ENCODE measurements around the gene RNLS. TPM values are rescaled to one million over a fixed set of nuclear protein-coding genes. Genes with fewer than 3 reads are reported as not detected.

The RNLS gene
- polyA plus RNA-seq, 1 experiment, result 6.1 TPM

- no peak overlapping the region for H3K4me3 ChIP-seq (ENCODE audit: low read depth, low read length)
- no peak overlapping the region for H3K27ac ChIP-seq (ENCODE audit: low read depth, low read length)
- POLR2A ChIA-PET, result no interaction called here
- no peaks in the 10 kb centered on the region for H3K27me3 ChIP-seq (ENCODE audit: control insufficient read depth, insufficient read depth, low read length)
- DNase-seq (ENCODE audit: low read depth, low spot score), result no peak
- CTCF ChIA-PET, result no interaction called here
- TF ChIP-seq CTCF (IDR thresholded peaks at IDR 0.05; ENCODE audit: low read depth, low read length), result no peak
- H3K9me3 ChIP-seq (ENCODE audit: control insufficient read depth, insufficient read depth, low read length), result no peaks in the 10 kb centered on the region
These were observed 187.4 kb downstream of the RNLS start for GRCh38 chr10:88395677-88396076.

DNA sequence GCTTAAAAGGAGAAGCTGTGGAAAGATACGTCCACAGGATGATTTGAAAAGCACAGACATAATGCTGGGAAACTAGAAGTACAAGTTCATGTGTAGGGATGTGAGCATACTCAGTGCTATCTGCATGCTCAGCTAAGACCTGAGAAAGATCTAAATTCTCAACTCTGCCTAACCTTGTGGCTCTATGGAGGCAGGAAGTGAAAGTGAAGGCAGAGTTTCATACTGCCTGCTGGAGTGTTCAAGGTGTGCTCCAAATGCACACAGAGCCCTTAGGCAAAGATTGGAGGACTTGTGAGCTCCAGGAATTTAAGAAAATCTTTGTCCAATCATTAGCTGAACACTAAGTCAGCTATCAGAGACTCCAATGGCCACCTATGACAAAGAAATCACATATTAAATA is 190.9 kb downstream of the RNLS start:
- no peak for DNase-seq (ENCODE audit: low read depth, low spot score)
- H3K27me3 ChIP-seq (ENCODE audit: control insufficient read depth, insufficient read depth, low read length), result no peaks in the 10 kb centered on the region
- no peak overlapping the region for H3K4me3 ChIP-seq (ENCODE audit: low read depth, low read length)
- ChIA-PET POLR2A (no interaction called here), CTCF (interaction anchor here (1.8 kb wide), 1 partner anchor 10 kb away, joined by 6 read pairs; no protein-coding TSS in a partner anchor)
- H3K27ac ChIP-seq (ENCODE audit: low read depth, low read length), result no peak overlapping the region
- TF ChIP-seq CTCF (IDR thresholded peaks at IDR 0.05; ENCODE audit: low read depth, low read length), result no peak
- no peaks in the 10 kb centered on the region for H3K9me3 ChIP-seq (ENCODE audit: control insufficient read depth, insufficient read depth, low read length)

GRCh38 chr10:88390041-88390440 is 193.1 kb downstream of the RNLS start:
- DNase-seq (ENCODE audit: low read depth, low spot score), result no peak
- ChIA-PET CTCF (interaction anchor here (0.6 to 2.8 kb wide), 34 partner anchors 10 to 628 kb away, joined by 3 to 22 read pairs (median 4); partner anchors contain the start of genes ATAD1, KLLN and PTEN), POLR2A (interaction anchor here (2.6 kb wide), 1 partner anchor 528 kb away, joined by 23 read pairs; the partner anchor contains the start of genes KLLN and PTEN)
- Histone ChIP-seq H3K4me3 (ENCODE audit: low read depth, low read length) (no peak overlapping the region), H3K27me3 (ENCODE audit: control insufficient read depth, insufficient read depth, low read length) (no peaks in the 10 kb centered on the region), H3K9me3 (ENCODE audit: control insufficient read depth, insufficient read depth, low read length) (no peaks in the 10 kb centered on the region), H3K27ac (ENCODE audit: low read depth, low read length) (no peak overlapping the region)
- no peak for TF ChIP-seq CTCF (IDR thresholded peaks at IDR 0.05; ENCODE audit: low read depth, low read length)

GRCh38 chr10:88389456-88389855 is 193.7 kb downstream of the RNLS start:
- no peaks in the 10 kb centered on the region for H3K27me3 ChIP-seq (ENCODE audit: control insufficient read depth, insufficient read depth, low read length)
- CTCF ChIA-PET, result interaction anchor here (0.6 to 2.8 kb wide), 37 partner anchors 10 to 571 kb away, joined by 3 to 22 read pairs (median 4); partner anchors contain the start of genes ATAD1, KLLN and PTEN
- H3K9me3 ChIP-seq (ENCODE audit: control insufficient read depth, insufficient read depth, low read length), result no peaks in the 10 kb centered on the region
- DNase-seq (ENCODE audit: low read depth, low spot score), result peak; percentile 32
- H3K4me3 ChIP-seq (ENCODE audit: low read depth, low read length), result no peak overlapping the region
- POLR2A ChIA-PET, result interaction anchor here (2.6 kb wide), 1 partner anchor 527 kb away, joined by 23 read pairs; the partner anchor contains the start of genes KLLN and PTEN
- H3K27ac ChIP-seq (ENCODE audit: low read depth, low read length), result no peak overlapping the region
- TF ChIP-seq CTCF (IDR thresholded peaks at IDR 0.05; ENCODE audit: low read depth, low read length), result peak; percentile 74

DNA sequence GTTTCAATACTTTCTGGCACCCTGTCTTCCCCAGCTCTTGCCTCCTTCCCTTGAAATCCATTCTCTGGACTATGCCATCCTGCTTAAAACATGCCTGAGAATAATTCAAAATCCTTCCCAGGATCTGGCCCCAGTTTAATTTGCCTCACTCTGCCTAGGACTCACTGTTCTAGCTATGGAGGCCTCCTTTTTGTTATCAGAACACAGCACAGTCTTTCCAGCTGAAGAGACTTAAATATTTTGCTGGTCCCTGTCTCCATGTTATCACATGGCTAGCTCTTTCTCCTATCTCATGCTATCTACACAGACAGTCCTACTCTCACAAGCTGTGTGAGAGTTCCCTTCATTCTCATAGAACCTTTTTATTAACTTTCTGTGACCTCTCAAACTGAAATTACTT is 194.8 kb downstream of the RNLS start:
- POLR2A ChIA-PET, result interaction anchor here (2.6 kb wide), 1 partner anchor 526 kb away, joined by 23 read pairs; the partner anchor contains the start of genes KLLN and PTEN

More for the DNA sequence above, 194.8 kb downstream of the RNLS start:
- no peak overlapping the region for H3K27ac ChIP-seq (ENCODE audit: low read depth, low read length)
- no peaks in the 10 kb centered on the region for H3K27me3 ChIP-seq (ENCODE audit: control insufficient read depth, insufficient read depth, low read length)
- H3K9me3 ChIP-seq (ENCODE audit: control insufficient read depth, insufficient read depth, low read length), result no peaks in the 10 kb centered on the region
- no peak for TF ChIP-seq CTCF (IDR thresholded peaks at IDR 0.05; ENCODE audit: low read depth, low read length)
- DNase-seq (ENCODE audit: low read depth, low spot score), result no peak
- CTCF ChIA-PET, result interaction anchor here (0.7 to 2.8 kb wide), 18 partner anchors 11 to 574 kb away, joined by 3 to 22 read pairs (median 6); partner anchors contain the start of genes KLLN and PTEN
- H3K4me3 ChIP-seq (ENCODE audit: low read depth, low read length), result no peak overlapping the region
